NAMALWA (cell line): ENCODE results near the gene CCNJL.

Experiments used
- DNase-seq: peaks from one replicate; pipeline ENCODE4 v3.0.0-alpha.2; 2015; ENCODE audit warnings: low spot score

Gene CCNJL

GRCh38 chr5:160333721-160334120 lies 21.4 kb upstream of the CCNJL start:
- no peak for DNase-seq

GRCh38 chr5:160330212-160330611 lies 17.8 kb upstream of the CCNJL start:
- DNase-seq = no peak

GRCh38 chr5:160327818-160328217 lies 15.5 kb upstream of the CCNJL start:
- DNase-seq = no peak

GRCh38 chr5:160326981-160327380 lies 14.6 kb upstream of the CCNJL start:
- DNase-seq = no peak

GRCh38 chr5:160325716-160326115 lies 13.4 kb upstream of the CCNJL start:
- DNase-seq = no peak

GRCh38 chr5:160324886-160325285 lies 12.5 kb upstream of the CCNJL start:
- no peak for DNase-seq

- DNase-seq = no peak
These were observed 6.0 kb upstream of the CCNJL start for GRCh38 chr5:160318409-160318808.

GRCh38 chr5:160317434-160317833 lies 5.1 kb upstream of the CCNJL start:
- no peak for DNase-seq

GRCh38 chr5:160315968-160316367 lies 3.6 kb upstream of the CCNJL start:
- no peak for DNase-seq

- no peak for DNase-seq
These were observed 780 bp upstream of the CCNJL start for GRCh38 chr5:160312960-160313727.

GRCh38 chr5:160311491-160312133 lies 752 bp downstream of the CCNJL start:
- DNase-seq = no peak

- no peak for DNase-seq
These were observed 1.6 kb downstream of the CCNJL start for GRCh38 chr5:160310552-160311295.

- no peak for DNase-seq
These were observed 2.2 kb downstream of the CCNJL start for GRCh38 chr5:160310140-160310539.

GRCh38 chr5:160306696-160307095 lies 5.7 kb downstream of the CCNJL start:
- DNase-seq = no peak

GRCh38 chr5:160305319-160305718 lies 7.0 kb downstream of the CCNJL start:
- no peak for DNase-seq

- DNase-seq = no peak
These were observed 8.7 kb downstream of the CCNJL start for GRCh38 chr5:160303690-160304089.

GRCh38 chr5:160298189-160298588 lies 14.2 kb downstream of the CCNJL start:
- no peak for DNase-seq

GRCh38 chr5:160297776-160298175 lies 14.6 kb downstream of the CCNJL start:
- no peak for DNase-seq

- no peak for DNase-seq
These were observed 15.4 kb downstream of the CCNJL start for GRCh38 chr5:160297004-160297403.

- DNase-seq = no peak
These were observed 15.9 kb downstream of the CCNJL start for GRCh38 chr5:160296496-160296895.

GRCh38 chr5:160293901-160294561 lies 18.3 kb downstream of the CCNJL start:
- no peak for DNase-seq

GRCh38 chr5:160293386-160293785 lies 19.0 kb downstream of the CCNJL start:
- DNase-seq = no peak

GRCh38 chr5:160291467-160291866 lies 20.9 kb downstream of the CCNJL start:
- no peak for DNase-seq
